K562 (cell line): ENCODE results near the gene PDPK1. TPM values are rescaled to one million over a fixed set of nuclear protein-coding genes. Genes with fewer than 3 reads are reported as not detected.

Experiments
- ARHGAP35 ChIP-seq: fragments of 450-650 bp; IDR thresholded peaks from 2 replicates; pipeline ENCODE4 v1.6.1; 2018; ENCODE audit not compliant: partially characterized antibody
- CXXC5 ChIP-seq: fragments of 250-450 bp; sonication (Bioruptor Pico); IDR thresholded peaks from 2 replicates; pipeline ENCODE4 v1.8.0; 2022; ENCODE audit warnings: inconsistent platforms, mild to moderate bottlenecking, moderate library complexity
- EZH2 ChIP-seq: IDR thresholded peaks from 2 replicates; pipeline ENCODE4 v1.6.1; 2012; ENCODE audit warnings: low read depth, mild to moderate bottlenecking, inconsistent platforms, low read length, borderline replicate concordance
- FOXJ3 ChIP-seq: sonication (generic); formaldehyde crosslinking; IDR thresholded peaks from 2 replicates; pipeline ENCODE4 v1.4.0; 2020; ENCODE audit warnings: mild to moderate bottlenecking, missing genetic modification reagents
- HDGF ChIP-seq: fragments of 450-650 bp; IDR thresholded peaks from 2 replicates; pipeline ENCODE4 v1.6.1; 2016
- HNRNPLL ChIP-seq: fragments of 200-400 bp; formaldehyde crosslinking; IDR thresholded peaks from 2 replicates; pipeline ENCODE4 v1.6.1; 2017; ENCODE audit warnings: low read length, low read depth, mild to moderate bottlenecking; ENCODE audit not compliant: poor library complexity, severe bottlenecking
- HOXB6 ChIP-seq: fragments of 250-450 bp; sonication (Bioruptor Pico); IDR thresholded peaks from 2 replicates; pipeline ENCODE4 v1.5.1; 2022; ENCODE audit warnings: mild to moderate bottlenecking, borderline replicate concordance
- NFE2 ChIP-seq: IDR thresholded peaks from 2 replicates; pipeline ENCODE4 v1.6.1; 2014; ENCODE audit warnings: antibody characterized with exemption, low read depth
- RFX5 ChIP-seq: IDR thresholded peaks from 2 replicates; pipeline ENCODE4 v1.6.1; 2011; ENCODE audit warnings: low read depth, mild to moderate bottlenecking, improper control_type of control experiment, low read length
- SIRT6 ChIP-seq: IDR thresholded peaks from one replicate; pipeline ENCODE4 v1.6.1; 2012; ENCODE audit warnings: low read depth, mild to moderate bottlenecking, control low read depth, inconsistent platforms, low read length, moderate library complexity
- SRSF7 ChIP-seq: fragments of 200-400 bp; formaldehyde crosslinking; optimal IDR thresholded peaks from 2 replicates; pipeline ENCODE3; 2017; ENCODE audit warnings: mild to moderate bottlenecking, low read depth, low read length
- ZBTB17 ChIP-seq: fragments of 450-650 bp; formaldehyde crosslinking; IDR thresholded peaks from 2 replicates; pipeline ENCODE4 v1.4.0; 2020; ENCODE audit warnings: mild to moderate bottlenecking
- ZBTB8A ChIP-seq: fragments of 450-650 bp; IDR thresholded peaks from 2 replicates; pipeline ENCODE4 v1.6.1; 2018; ENCODE audit warnings: mild to moderate bottlenecking, moderate library complexity; ENCODE audit not compliant: partially characterized antibody
- ZC3H11A ChIP-seq: IDR thresholded peaks from 2 replicates; pipeline ENCODE4 v1.6.1; 2012; ENCODE audit warnings: low read depth, low read length, improper control_type of control experiment
- ZEB2 ChIP-seq: fragments of 450-650 bp; IDR thresholded peaks from 2 replicates; pipeline ENCODE4 v1.6.1; 2016
- ZFX ChIP-seq: sonication (generic); formaldehyde crosslinking; IDR thresholded peaks from 2 replicates; pipeline ENCODE4 v1.8.0; 2022; ENCODE audit warnings: mild to moderate bottlenecking, missing genetic modification reagents, moderate library complexity
- ZNF274 ChIP-seq: IDR thresholded peaks from 2 replicates; pipeline ENCODE4 v1.6.1; 2011; ENCODE audit warnings: low read depth, mild to moderate bottlenecking, low read length, moderate library complexity, borderline replicate concordance
- ZNF347 ChIP-seq: fragments of 450-650 bp; formaldehyde crosslinking; IDR thresholded peaks from 2 replicates; pipeline ENCODE4 v1.4.0; 2020; ENCODE audit warnings: low read depth, mild to moderate bottlenecking, moderate library complexity
- ZNF583 ChIP-seq: fragments of 250-450 bp; sonication (Bioruptor Pico); IDR thresholded peaks from 2 replicates; pipeline ENCODE4 v1.4.0; 2020
- ZNF668 ChIP-seq: fragments of 250-450 bp; sonication (Bioruptor Pico); IDR thresholded peaks from 2 replicates; pipeline ENCODE4 v1.8.0; 2022; ENCODE audit warnings: mild to moderate bottlenecking, inconsistent platforms
- polyA plus RNA-seq, 8 experiments: library from polyadenylated mRNA; depleted of rRNA in 4 of 8; stranded (reverse) in 5 of 8; unstranded in 3 of 8; fragments of >200 nt; fragmentation: Nextera tagmentation in 2 of 8; fragmentation: Illumina TruSeq in 1 of 8; extraction: Ambion mirVana in 2 of 8; extraction: Trizol in 1 of 8; gene quantifications; 2 replicates each; pipeline versions ENCODE4 v1.2.1 to v1.2.3, GENCODE V29; 2011 to 2014; ENCODE audit warnings: inconsistent platforms in 1 of 8, missing spikeins in 1 of 8
- total RNA-seq, 7 experiments: library from RNA; depleted of rRNA in 6 of 7; stranded (reverse); fragments of >200 nt in 6 of 7; fragmentation: Illumina TruSeq in 2 of 7; extraction: Trizol in 2 of 7; gene quantifications; 2 replicates each; pipeline versions ENCODE4 v1.2.1 to v1.2.3, GENCODE V29; 2011 to 2021; ENCODE audit warnings: low replicate concordance in 1 of 7
- TF ChIP-seq, protein P1 (sequence below), 2 experiments: fragments of 450-650 bp; conservative IDR thresholded peaks; 2 replicates each; pipeline ENCODE4 v1.6.1; 2017; ENCODE audit warnings: mild to moderate bottlenecking in 2 of 2, moderate library complexity in 2 of 2
- TF ChIP-seq, protein P2 (sequence below): fragments of 250-450 bp; sonication (Bioruptor Pico); IDR thresholded peaks from 2 replicates; pipeline ENCODE4 v1.4.0; 2020; ENCODE audit warnings: mild to moderate bottlenecking
- TF ChIP-seq, protein P3 (sequence below): fragments of 250-450 bp; sonication (Bioruptor Pico); IDR thresholded peaks from 2 replicates; pipeline ENCODE4 v1.5.0; 2020; ENCODE audit warnings: mild to moderate bottlenecking, borderline replicate concordance
- TF ChIP-seq, protein P4 (sequence below): fragments of 250-450 bp; sonication (Bioruptor Pico); IDR thresholded peaks from 2 replicates; pipeline ENCODE4 v1.4.0; 2020

PDPK1 gene
- total and polyA plus RNA-seq, 9 of the 15 experiments (the other 6 are each of a cell fraction or from before 2014, with no cell fraction given): 4.0 to 37.2 (median 18.7) TPM

DNA sequence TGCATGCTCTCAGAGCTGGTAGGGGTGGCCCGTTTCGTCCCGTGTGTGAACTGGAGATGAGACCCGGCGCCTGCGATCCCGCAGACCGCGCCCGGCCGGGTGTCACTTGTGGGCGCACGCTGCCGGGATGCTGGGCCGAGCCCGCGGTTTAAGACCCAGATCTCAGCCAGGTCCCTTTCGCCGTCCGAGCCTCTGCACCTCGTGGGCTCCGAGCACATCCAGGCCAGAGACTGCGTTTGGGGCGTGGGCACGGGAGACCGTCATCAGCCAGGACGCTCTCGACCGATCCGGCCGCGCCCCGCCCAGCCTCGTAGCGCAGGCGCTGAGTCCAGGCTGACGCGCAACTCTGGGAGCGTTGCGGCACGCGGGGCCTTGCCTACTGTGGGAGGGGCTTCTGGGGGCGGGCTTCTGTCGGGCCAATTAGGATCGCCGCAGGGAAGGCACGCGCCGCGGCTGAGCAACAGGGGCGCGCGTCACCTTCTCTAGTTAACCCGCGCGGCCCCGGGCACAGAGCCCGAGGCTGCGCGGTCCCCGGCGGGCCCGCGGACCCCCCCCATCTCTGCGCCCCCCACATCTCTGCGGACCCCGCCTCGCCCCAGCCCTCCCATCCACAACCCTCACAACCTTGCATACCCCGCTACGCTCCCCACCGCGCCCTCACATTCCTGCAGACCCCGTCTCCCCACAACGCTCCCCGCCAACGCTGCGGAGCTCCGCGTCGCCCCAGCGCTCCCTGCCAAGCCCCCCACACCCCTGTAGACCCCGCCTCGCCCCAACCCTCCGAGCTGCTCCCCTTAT lies 5.9 kb upstream of the PDPK1 start (continued):
- TF ChIP-seq ARHGAP35: no peak
- no peak for TF ChIP-seq ZEB2
- TF ChIP-seq HOXB6 (CRISPR knock-in tag): no peak
- TF ChIP-seq ZFX (CRISPR knock-in tag): peak; percentile 83
- TF ChIP-seq ZNF583 (CRISPR knock-in tag): no peak
- TF ChIP-seq, protein P1, sequence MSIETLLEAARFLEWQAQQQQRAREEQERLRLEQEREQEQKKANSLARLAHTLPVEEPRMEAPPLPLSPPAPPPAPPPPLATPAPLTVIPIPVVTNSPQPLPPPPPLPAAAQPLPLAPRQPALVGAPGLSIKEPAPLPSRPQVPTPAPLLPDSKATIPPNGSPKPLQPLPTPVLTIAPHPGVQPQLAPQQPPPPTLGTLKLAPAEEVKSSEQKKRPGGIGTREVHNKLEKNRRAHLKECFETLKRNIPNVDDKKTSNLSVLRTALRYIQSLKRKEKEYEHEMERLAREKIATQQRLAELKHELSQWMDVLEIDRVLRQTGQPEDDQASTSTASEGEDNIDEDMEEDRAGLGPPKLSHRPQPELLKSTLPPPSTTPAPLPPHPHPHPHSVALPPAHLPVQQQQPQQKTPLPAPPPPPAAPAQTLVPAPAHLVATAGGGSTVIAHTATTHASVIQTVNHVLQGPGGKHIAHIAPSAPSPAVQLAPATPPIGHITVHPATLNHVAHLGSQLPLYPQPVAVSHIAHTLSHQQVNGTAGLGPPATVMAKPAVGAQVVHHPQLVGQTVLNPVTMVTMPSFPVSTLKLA (conservative IDR thresholded peaks at IDR 0.05): peak; percentile 92 to 95
- TF ChIP-seq FOXJ3: no peak
- TF ChIP-seq, protein P2, sequence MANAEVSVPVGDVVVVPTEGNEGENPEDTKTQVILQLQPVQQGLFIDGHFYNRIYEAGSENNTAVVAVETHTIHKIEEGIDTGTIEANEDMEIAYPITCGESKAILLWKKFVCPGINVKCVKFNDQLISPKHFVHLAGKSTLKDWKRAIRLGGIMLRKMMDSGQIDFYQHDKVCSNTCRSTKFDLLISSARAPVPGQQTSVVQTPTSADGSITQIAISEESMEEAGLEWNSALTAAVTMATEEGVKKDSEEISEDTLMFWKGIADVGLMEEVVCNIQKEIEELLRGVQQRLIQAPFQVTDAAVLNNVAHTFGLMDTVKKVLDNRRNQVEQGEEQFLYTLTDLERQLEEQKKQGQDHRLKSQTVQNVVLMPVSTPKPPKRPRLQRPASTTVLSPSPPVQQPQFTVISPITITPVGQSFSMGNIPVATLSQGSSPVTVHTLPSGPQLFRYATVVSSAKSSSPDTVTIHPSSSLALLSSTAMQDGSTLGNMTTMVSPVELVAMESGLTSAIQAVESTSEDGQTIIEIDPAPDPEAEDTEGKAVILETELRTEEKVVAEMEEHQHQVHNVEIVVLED (CRISPR knock-in tag): peak; percentile 72
- TF ChIP-seq RFX5: no peak
- 0 out of 2 replicates have a peak, but pooled peaks have one; percentile 22 for TF ChIP-seq NFE2
- no peak for TF ChIP-seq HDGF
- TF ChIP-seq CXXC5: peak; percentile 89
- peak; percentile 60 for TF ChIP-seq HNRNPLL
- no peak for TF ChIP-seq EZH2
- TF ChIP-seq SRSF7: no peak
- TF ChIP-seq ZBTB8A: no peak
- TF ChIP-seq, protein P3, sequence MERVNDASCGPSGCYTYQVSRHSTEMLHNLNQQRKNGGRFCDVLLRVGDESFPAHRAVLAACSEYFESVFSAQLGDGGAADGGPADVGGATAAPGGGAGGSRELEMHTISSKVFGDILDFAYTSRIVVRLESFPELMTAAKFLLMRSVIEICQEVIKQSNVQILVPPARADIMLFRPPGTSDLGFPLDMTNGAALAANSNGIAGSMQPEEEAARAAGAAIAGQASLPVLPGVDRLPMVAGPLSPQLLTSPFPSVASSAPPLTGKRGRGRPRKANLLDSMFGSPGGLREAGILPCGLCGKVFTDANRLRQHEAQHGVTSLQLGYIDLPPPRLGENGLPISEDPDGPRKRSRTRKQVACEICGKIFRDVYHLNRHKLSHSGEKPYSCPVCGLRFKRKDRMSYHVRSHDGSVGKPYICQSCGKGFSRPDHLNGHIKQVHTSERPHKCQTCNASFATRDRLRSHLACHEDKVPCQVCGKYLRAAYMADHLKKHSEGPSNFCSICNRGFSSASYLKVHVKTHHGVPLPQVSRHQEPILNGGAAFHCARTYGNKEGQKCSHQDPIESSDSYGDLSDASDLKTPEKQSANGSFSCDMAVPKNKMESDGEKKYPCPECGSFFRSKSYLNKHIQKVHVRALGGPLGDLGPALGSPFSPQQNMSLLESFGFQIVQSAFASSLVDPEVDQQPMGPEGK: no peak
- no peak for TF ChIP-seq ZNF668 (CRISPR knock-in tag)
- no peak for TF ChIP-seq ZC3H11A
- no peak for TF ChIP-seq ZNF274
- TF ChIP-seq, protein P4, sequence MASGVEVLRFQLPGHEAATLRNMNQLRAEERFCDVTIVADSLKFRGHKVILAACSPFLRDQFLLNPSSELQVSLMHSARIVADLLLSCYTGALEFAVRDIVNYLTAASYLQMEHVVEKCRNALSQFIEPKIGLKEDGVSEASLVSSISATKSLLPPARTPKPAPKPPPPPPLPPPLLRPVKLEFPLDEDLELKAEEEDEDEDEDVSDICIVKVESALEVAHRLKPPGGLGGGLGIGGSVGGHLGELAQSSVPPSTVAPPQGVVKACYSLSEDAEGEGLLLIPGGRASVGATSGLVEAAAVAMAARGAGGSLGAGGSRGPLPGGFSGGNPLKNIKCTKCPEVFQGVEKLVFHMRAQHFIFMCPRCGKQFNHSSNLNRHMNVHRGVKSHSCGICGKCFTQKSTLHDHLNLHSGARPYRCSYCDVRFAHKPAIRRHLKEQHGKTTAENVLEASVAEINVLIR (CRISPR knock-in tag): 0 out of 2 replicates have a peak, but pooled peaks have one; percentile 24
- no peak for TF ChIP-seq ZBTB17
- no peak for TF ChIP-seq ZNF347 (CRISPR knock-in tag)
- no peak for TF ChIP-seq SIRT6
